HPDE6-E6E7 (cell line): ENCODE data around the gene DNAH7.
A peak's percentile ranks its signal among the peaks of the same experiment; 100 is the strongest.

Experiments used
- DNase-seq: peaks from one replicate; pipeline ENCODE4 v3.0.0; 2011; ENCODE audit warnings: missing footprints; ENCODE audit errors: extremely low spot score

The DNAH7 gene

DNA sequence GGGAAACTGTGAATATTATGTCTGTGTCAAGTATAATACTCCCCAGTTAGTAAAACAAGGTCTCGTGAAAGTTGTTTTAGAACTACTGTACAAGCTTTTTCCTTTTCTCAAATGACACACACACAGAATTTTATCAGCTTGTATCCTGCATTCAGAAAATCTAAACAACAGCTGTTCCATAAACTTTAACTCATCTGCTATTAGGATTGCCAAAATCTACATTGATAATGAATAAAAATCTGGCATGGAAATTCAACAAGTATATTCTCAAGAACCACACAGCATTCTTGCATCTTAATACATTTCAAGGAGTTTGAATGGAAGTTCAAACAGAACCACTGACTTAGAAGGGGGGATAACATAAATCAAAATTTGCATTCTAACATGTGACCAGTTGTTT lies 260.4 kb downstream of the DNAH7 start:
- DNase-seq, result no peak

GRCh38 chr2:195805283-195805976 lies 263.2 kb downstream of the DNAH7 start:
- DNase-seq, result no peak

DNA sequence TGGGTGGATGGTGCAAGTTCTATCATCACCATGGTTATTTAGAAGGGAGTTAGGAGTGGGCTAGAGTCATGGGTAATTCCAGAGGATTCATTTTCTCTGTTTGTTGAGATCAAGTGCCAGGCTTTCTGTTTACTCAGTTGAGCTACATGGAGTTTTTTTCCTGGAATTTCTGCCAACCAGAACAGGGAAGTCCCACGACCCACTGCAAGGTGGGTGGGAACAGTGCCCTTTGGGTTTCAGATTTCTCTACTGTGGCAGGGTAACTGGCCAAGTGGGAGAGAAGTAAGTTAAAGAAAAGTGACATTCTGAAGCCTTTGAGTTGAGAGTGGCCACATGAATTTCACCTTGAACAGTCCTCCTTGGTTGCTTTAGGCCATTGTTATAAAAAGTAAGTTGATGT lies 272.8 kb downstream of the DNAH7 start:
- DNase-seq, result no peak

DNA sequence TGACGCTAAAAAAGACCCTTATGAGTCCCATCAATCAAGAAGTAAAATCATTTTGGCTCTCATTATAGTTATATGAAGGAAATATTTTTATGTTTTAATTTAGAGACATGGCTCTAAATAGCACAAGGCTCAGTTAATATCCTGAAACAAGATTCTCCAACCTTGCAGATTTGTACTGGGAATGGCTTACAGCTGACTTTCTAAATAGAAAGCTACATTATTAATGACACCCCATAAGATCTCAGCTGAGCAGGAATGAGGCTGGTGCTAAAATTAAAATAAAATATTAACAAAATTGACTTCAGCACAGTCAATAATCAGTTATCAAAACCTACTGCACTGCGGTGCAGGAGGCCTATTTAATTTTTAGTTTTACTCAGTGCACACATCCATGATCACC lies 274.8 kb downstream of the DNAH7 start:
- DNase-seq, result no peak

DNA sequence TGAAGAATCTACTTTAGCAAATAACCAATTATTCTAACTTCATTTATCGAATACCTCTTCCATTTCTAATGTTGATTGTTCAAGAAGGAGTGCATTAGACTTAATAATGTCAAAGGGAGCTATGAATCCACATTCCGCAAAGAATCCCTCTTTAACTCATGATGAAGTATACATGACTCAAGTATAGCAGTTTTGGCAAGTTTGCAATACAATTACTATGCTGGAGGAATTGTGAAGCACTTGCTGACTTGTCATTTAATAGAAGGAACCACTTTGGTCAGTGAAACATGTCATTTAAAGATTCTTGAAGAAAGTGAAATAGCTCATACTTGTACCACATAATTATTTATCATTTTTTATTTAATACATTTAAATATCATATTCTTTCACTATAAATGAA lies 286.5 kb downstream of the DNAH7 start:
- DNase-seq, result no peak

GRCh38 chr2:195779491-195779890 lies 289.1 kb downstream of the DNAH7 start:
- DNase-seq, result no peak

- DNase-seq, result no peak
Observed at GRCh38 chr2:195769975-195770374, 298.7 kb downstream of the DNAH7 start.

DNA sequence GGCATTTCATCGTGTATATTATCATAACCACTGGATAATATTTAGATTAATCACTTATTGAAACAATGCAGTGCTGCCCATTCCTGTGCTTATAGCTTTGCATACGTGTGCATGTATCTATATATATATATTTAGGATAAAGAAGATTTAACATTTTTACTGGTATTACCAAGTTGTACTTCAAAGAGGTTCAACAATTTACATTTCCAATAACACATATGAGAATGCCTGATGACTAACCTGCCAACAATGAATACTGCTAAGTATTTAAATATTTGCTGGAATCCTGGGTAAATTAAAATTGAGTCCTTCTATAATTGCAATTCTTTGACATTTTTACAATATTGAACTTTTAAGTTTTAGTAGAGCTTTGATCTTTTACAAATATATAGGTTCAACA lies 300.2 kb downstream of the DNAH7 start:
- DNase-seq, result no peak

DNA sequence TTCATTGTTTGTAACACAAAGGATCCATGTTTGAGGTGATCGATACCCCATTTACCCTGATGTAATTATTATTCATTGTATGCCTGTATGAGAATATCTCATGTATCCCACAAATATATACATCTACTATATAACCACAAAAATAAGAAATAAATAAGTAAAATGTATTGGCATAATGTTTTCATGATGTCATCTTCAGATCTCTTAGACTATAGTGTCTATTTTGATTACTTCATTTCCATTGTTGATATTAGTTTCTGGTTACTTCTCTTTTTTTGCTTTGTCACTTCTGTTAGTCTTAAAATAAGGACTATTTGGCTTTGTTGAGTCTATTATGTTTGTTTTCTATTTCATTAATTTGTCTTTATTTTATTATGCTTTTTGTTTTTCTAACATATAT lies 301.9 kb downstream of the DNAH7 start:
- DNase-seq, result no peak

DNA sequence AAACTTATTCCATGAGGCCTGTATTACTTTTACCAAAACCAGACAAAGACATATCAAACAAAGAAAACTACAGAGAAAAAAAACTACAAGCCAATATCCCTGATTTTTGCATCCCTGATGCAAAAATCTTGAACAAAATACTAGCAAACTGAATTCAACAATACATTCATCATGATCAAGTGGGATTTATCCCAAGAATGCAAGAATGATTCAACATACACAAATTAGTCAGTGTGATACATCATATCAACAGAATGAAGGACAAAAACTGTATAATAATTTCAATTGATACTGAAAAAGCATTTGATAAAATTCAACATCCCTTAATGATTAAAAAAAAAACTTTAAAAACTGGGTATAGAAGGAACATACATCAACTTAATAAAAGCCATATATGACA lies 304.8 kb downstream of the DNAH7 start:
- DNase-seq, result no peak

- no peak for DNase-seq
Observed at GRCh38 chr2:195759877-195760276, 308.8 kb downstream of the DNAH7 start.

GRCh38 chr2:195758846-195759245 lies 309.8 kb downstream of the DNAH7 start:
- no peak for DNase-seq

DNA sequence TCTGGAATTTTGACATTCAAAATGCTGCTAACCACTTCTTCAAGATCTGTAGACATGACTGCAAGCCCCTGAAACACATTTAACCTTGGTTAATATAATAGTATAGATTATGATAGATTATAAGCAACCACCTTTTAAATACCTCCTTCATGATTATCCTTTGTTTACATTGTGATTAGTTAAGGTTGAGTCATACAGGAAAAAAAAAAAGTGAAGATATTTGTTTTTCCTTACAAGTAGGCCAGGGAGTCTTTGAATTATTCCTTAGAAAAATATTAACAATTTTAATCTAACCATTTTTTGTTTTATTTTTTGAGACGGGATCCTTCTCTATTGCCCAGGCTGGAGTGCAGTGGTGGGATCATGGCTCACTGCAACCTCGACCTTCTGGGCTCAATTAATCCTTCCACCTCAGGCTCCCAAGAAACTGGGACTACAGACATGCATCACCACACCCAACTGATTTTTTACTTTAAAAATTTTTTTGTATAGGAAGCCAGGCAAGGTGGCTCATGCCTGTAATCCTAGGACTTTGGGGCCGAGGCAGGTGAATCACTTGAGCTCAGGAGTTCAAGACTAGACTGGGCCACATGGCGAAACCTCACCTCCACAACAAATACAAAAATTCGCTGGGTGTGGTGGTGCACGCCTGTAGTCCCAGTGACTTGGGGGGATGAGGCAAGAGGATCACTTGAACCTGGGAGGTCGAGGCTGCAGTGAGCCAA lies 312.3 kb downstream of the DNAH7 start:
- peak; percentile 28 for DNase-seq

DNA sequence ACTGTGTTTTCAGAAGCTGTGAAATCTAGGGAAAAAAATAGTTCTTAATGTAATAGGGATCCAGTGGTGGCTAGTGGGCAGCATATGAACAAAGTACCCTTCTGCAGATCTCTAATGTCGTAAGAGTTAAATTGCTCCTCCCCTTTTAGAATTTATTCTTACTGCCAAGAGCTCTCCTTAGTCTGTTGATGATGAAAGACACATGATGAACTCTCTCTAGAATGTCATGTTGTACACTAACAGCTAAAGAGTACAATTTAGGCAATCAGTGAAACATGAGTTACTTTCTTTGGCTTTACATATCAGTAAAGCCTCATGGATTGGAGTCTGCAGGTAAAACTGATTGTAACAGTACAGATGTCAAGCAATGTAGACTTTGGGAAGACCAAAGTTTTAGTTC lies 327.4 kb downstream of the DNAH7 start:
- no peak for DNase-seq

GRCh38 chr2:195737511-195738325 lies 330.9 kb downstream of the DNAH7 start:
- no peak for DNase-seq

DNA sequence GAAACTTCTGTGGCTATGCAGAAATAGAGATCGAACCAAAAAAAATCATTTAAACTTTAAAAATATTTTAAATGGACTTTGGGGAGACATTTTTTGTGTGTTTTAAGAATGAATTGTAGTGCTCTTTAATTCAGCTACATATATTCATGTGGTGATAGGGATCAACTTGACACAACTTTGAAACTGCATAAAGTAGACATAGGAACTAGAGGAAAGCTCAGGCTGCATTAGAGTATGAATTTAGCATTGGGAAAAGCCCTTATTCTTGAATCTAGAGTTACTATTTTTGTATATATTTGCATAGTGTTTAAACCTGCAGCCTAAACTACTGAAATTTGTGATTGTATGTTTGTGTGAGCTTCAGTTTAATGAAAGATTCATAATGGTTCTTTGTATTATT lies 333.3 kb downstream of the DNAH7 start:
- no peak for DNase-seq

- DNase-seq, result no peak
Observed at GRCh38 chr2:195734931-195735330, 333.7 kb downstream of the DNAH7 start.

GRCh38 chr2:195734395-195734794 lies 334.2 kb downstream of the DNAH7 start:
- no peak for DNase-seq

DNA sequence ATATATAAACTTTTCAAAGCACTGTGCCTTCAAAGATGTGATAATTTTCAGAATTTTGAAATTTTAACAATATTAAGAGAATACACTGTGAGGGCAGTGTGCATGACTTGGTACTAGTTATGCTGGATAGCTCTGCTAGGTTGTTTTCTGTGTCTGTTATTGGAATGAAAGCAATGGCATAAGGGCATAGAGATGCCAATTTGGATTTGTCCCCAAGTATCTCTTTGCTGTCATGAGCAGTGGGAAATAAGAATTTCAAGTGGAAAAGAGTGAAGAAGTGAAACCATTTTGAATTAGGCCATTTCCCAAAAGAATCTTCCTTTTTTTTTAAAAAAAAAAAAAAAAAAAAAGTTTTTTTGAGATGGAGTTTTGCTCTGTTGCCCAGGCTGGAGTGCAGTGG lies 334.8 kb downstream of the DNAH7 start:
- DNase-seq, result no peak

DNA sequence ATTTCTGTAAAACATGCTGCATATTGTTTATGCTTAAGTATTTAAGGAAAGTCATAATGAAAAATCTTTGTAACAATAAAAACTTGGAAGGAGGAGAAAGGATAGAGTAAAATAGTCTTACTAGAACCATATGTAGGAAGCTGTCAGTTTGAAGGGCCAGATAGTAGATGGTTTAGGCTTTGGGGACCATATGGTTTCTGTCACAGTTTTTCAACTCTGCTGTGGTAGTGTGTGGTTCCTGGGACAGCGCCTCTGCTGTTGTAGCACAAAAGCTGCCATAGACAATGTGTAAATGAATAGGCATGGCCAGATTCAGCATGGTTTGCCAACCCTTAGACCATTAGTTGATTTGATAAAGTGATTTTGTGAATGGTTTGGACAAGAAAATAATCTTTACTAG lies 336.1 kb downstream of the DNAH7 start:
- no peak for DNase-seq

GRCh38 chr2:195730912-195731311 lies 337.7 kb downstream of the DNAH7 start:
- DNase-seq, result no peak

DNA sequence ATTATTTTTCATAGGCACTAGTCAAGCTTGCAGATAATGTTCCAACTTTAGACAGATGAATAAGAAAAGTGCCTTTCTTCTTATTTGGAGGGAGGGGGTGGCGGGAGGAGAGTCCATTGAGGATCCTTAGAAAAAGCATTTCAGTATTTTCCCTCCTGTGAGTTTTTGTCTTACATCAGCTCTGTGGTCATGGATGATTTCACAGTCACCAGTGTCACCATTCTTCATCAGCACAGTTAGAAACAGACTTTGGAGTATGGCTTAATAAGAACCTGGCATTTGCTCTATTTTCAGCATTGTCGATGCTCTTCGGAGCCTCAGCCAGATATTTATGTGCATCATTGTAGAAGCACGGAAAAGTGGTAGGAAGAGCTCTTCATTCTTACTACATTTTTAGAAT lies 341.5 kb downstream of the DNAH7 start:
- DNase-seq, result no peak

DNA sequence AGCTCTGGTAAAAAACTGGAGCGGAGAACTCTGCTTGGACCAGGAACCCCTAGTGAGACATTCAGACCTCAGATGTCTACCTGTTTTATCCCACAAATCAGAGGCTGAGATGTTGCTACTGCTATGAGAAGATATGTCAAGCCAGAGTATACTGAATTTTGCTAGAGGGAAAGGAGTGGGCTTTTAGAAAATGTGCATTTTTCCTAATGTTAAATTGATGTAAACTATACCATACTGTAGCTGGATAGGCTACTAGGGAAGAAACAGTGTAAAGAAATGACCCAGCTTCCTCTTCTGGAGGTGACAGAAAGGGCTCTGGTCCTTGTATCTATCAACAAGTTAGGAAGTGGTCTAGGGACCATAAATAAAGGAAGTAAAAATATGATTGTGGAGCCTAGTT lies 346.6 kb downstream of the DNAH7 start:
- no peak for DNase-seq
